ENCODE results near the gene YPEL3.
A peak's percentile ranks its signal among the peaks of the same experiment; 100 is the strongest.
"Not testable (repeated sequence)": the region's sequence is repeated elsewhere in the genome, so short reads cannot be mapped to it uniquely, and the experiment has no call there.

The YPEL3 gene, protein sequence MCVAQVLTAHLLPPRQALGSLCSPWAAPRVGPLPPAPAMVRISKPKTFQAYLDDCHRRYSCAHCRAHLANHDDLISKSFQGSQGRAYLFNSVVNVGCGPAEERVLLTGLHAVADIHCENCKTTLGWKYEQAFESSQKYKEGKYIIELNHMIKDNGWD

DNA sequence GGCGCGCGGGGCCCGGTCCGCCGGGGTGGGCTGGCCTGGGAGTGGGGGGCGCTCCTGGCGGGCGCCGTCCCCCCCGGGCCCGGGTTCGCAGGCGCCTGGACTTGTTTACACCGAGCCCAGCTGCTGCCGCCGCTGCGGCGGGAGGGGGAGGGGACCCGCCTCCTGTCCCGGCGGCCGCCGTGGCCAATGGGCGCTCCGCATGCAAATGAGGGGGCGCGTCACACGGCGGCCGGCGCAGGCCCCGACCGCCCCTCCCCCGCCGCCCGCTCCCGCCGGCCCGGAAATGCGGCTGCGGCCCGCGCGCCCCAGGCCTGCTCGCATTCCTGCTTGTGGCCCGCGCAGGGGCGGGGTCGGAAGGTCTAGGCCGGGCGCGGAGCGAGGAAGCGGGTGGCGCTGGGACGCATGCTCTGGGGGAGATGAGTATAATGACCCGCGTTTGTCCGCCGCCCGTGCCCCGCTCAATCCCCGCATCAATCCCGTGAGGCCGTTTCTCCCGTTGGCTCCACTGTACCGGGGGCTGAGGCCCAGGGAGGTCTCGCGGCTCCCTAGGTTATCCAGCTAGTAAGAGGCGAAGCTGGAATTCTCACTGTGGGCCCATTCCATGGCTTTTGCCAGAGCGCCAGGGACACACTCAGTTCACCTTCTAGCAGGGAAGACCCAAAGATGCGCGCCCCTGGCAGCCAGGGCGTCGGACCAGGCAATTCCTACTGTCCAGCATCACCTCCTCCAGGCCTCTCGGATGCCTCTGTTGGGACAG is at the start of gene YPEL3:
YPEL3 (minus strand) TSS at position 109 of the 757 bp plus-strand sequence. CDS start 731 bp downstream, outside the sequence.
- DNase-seq = peak; percentile 20 to 97 (median 88)

DNA sequence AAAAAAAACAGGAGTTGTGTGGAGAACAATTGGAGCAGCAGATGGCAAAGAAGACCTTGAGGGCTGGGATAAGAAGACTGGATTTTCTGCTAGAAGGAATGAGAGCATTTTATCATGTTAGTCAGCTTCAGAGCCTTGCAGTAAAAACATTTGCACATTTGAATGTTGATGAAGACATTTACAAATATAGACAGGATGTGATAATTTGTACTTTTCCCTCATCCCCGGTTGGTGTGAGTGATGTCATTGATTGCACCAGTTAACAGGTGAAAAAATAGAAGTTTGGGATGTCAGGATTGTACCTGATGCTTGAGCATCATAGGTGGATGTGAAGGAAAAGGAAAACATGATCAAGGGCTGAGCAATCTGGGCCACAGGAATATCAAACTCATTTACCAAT is 49.6 kb upstream of the YPEL3 start:
- peak in 1 of 58 donors; percentile 4 for DNase-seq

DNA sequence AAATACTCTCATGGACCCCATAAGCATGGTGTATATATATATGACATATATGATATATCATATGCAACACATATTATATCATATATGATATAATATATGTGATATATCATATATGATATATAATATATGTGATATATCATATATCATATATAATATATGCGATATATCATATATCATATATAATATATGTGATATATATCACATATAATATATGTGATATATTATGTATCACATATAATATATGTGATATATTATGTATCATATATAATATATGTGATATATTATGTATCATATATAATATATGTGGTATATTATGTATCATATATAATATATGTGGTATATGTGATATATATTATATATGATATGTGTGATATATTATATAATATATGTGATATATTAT is 48.9 kb upstream of the YPEL3 start:
- no peak for DNase-seq

- no peak for DNase-seq
These were observed 48.0 kb upstream of the YPEL3 start for GRCh38 chr16:30144017-30144416.

DNA sequence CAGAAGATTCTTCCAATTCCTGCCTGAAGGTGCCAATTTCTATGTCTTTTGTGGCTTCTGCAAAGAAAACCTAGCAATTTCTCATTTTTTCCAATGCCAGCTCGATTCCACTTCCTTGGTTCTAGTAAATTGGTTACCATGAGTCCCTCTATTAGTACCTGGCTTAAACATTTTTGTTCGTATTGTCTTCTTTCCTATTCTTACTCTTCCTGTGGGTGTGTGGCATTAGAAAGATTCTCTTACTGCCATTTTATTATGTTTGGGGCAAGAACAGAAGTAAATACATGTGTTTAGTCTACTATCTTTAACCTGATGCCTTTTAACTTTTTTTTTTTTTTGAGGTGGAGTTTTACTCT is 47.3 kb upstream of the YPEL3 start:
- no peak for DNase-seq

GRCh38 chr16:30142672-30143346 is 46.8 kb upstream of the YPEL3 start:
- DNase-seq = no peak

- no peak for DNase-seq
These were observed 45.7 kb upstream of the YPEL3 start for GRCh38 chr16:30141750-30142149.

GRCh38 chr16:30139583-30140481 is 43.8 kb upstream of the YPEL3 start:
- no peak for DNase-seq

GRCh38 chr16:30137897-30138296 is 41.9 kb upstream of the YPEL3 start:
- DNase-seq = peak in 1 of 58 donors; percentile 12

DNA sequence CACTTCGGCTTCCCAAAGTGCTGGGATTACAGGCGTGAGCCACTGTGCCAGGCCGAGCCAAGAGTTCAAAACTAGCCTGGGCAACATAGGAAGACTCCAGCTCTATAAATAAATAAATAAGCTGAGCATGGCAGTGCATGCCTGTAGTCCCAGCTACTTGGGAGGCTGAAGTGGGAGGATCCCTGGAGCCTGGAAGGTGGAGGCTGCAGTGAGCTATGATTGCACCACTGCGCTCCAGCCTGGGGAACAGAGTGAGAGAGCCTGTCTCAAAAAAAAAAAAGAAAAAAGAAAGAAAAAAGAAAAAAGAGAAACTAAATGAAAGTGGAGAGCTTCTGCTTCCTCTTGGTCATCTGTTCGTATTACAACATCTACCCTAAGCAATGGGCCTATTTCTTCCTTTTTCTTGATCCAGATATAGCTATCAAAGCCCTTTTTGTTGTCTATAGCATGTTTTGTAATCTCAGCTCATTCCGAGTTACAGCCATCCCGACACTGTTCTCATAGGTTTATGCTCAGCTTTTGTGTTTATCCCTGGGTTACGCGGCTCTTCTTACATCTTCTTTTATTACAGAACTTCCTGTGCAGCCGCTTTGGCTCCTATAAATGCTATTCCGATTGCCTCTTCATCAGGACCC is 41.1 kb upstream of the YPEL3 start:
- DNase-seq = no peak

DNA sequence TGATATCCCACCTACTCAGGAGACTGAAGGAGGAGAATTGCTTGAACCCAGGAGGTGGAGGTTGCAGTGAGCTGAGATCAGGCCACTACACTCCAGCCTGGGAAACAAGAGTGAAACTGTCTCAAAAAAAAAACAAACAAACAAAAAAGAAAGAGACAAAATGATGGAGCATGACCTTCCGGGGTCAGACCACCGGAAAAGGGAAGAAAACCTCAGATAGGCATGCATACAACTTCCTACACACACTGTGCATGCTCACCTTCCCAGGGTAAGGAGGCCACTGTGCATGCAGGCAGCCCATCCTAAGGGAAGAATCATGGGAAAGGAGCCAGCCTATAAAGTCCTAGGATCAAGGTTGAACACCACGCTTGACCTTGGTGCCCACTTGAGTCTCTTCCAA is 36.6 kb upstream of the YPEL3 start:
- DNase-seq = no peak

- peak in 7 of 58 donors; percentile 2 to 30 (median 14) for DNase-seq
These were observed 36.0 kb upstream of the YPEL3 start for GRCh38 chr16:30131869-30132475.

- DNase-seq = no peak
These were observed 32.0 kb upstream of the YPEL3 start for GRCh38 chr16:30127993-30128392.

GRCh38 chr16:30125690-30126089 is 29.7 kb upstream of the YPEL3 start:
- not testable (repeated sequence) for DNase-seq

GRCh38 chr16:30124985-30125379 is 29.0 kb upstream of the YPEL3 start:
- no peak for DNase-seq

- peak in 4 of 58 donors; percentile 44 to 74 (median 60) for DNase-seq
These were observed 26.7 kb upstream of the YPEL3 start for GRCh38 chr16:30122604-30123160.

- peak in 7 of 58 donors; percentile 3 to 20 (median 14) for DNase-seq
These were observed 25.9 kb upstream of the YPEL3 start for GRCh38 chr16:30121741-30122571.

DNA sequence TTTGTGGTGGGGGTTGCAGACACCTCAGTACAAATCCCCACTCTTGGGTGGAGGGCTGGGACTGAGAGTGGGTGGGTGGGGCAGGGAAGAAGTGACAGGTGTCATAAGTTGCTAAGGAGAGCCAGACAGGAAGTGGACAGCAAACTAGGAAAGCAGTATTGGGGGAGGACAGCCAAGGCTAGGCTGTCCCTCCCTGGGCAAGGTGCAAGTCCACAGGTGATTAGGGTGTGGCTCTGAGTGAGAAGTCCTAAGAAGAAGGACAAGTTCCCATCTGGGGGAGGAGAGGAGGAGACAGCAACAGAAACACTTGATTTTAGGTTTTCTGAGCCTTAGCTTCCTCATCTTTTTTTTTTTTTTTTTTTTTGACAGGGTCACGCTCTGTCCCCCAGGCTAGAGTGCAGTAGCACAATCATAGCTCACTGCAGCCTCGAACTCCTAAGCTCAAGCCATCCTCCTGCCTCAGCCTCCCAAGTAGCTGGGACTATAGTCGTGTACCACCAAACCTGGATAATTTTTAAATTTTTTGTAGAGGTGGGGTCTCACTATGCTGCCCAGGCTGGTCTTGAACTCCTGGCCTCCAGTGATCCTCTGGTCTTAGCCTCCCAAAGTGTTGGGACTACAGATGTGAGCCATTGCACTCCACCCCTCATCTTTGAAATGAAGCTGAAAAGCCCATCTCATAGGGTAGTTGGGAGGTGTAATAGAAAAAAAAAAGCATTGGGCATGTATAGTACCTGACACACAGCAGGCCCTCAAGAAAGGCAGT is 24.5 kb upstream of the YPEL3 start:
- DNase-seq = no peak

Measured in anterior cingulate cortex (tissue), 58 donors.